Uterus (tissue), 4 donors: ENCODE measurements around the gene FDPS. TPM values are rescaled to one million over a fixed set of nuclear protein-coding genes. Genes with fewer than 3 reads are reported as not detected.

Experiments used
- DNase-seq, 2 donors: peaks; one replicate each; pipeline ENCODE4 v3.0.0-alpha.2; 2019 to 2020
- H3K27ac ChIP-seq, 2 donors: fragments of 200-600 bp; sonication (generic); 1 replicate in 1 of 2; 2 replicates in 1 of 2; pipeline ENCODE4 v1.5.1; 2016 to 2018
- H3K27me3 ChIP-seq, 2 donors: fragments of 200-600 bp; sonication (generic); one replicate each; pipeline ENCODE4 v1.5.1; 2018 to 2019; ENCODE audit warnings: control low read depth in 1 of 2
- H3K36me3 ChIP-seq, 2 donors: fragments of 200-600 bp; sonication (generic); one replicate each; pipeline ENCODE4 v1.5.1; 2019; ENCODE audit warnings: control low read depth in 1 of 2
- H3K4me1 ChIP-seq, 2 donors: fragments of 200-600 bp; sonication (generic); one replicate each; pipeline ENCODE4 v1.5.1; 2018 to 2019; ENCODE audit warnings: control low read depth in 1 of 2
- H3K4me3 ChIP-seq, 2 donors: fragments of 200-600 bp; sonication (generic); 1 replicate in 1 of 2; 2 replicates in 1 of 2; pipeline ENCODE4 v1.5.1; 2018 to 2019; ENCODE audit warnings: mild to moderate bottlenecking in 1 of 2
- H3K9me3 ChIP-seq, 2 donors: fragments of 200-600 bp; sonication (generic); one replicate each; pipeline ENCODE4 v1.5.1; 2019; ENCODE audit warnings: control low read depth in 1 of 2
- POLR2A ChIP-seq, 2 donors: fragments of 450-650 bp; IDR thresholded peaks; one replicate each; pipeline ENCODE4 v1.6.1; 2016; ENCODE audit warnings: antibody characterized with exemption in 2 of 2, mild to moderate bottlenecking in 1 of 2, moderate library complexity in 1 of 2
- intact Hi-C: fragments of 100-400 bp; cut with DNase I; formaldehyde crosslinking; loops from one replicate; pipeline ENCODE4 v1.15.1; 2023; ENCODE audit warnings: low total_unique reads
- total RNA-seq, 4 donors: library from RNA; depleted of rRNA in 3 of 4; stranded (reverse); fragments of >200 nt in 3 of 4; gene quantifications; one replicate each; pipeline versions ENCODE4 v1.1.0 to v1.2.4, GENCODE V29; 2014 to 2023
- TF ChIP-seq, protein P1 (sequence below), 4 experiments: fragments of 200-600 bp in 2 of 4; fragments of 450-650 bp in 2 of 4; sonication (generic) in 2 of 4; IDR thresholded peaks; one replicate each; pipeline ENCODE4 v1.5.1; 2016 to 2019; ENCODE audit warnings: antibody characterized with exemption in 4 of 4, mild to moderate bottlenecking in 2 of 4, moderate library complexity in 1 of 4
- donor health status: DM: yes; HTN: yes; CAD: no.

The FDPS gene
- total RNA-seq, 4 donors from 2014 or later, result 23.8 to 113 (median 99.6) TPM

DNA sequence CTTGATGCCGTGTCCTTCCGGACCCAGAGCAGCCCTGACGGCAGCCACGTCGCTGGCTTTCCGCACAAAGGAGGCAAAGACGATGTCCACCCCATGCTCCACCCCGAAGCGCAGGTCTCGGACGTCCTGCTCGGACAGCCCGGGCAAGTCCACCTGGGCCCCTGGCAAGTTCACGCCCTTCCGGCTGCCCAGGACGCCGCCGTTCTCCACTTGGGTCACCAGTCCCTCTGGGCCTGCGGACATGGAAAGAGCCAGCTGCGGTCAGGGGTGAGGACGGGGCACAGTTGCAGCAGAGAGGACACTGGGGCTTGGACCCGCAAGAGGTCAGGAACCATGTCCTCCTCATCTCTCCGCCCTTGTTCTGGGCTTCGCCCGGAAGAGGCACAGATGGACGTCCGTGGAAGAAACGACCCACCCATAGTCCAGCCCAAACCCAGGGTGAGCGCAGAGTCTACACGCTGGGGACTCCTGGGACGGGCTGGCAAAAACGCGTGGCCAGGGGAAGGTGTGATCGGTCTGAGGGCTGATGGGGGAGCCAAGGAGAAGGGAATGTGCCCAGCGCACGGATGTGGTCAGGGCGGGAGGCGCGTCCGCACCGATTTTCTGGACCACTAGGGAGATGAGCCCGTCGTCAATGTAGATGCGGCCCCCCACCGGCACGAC, 14.0 kb upstream of the FDPS start:
- TF ChIP-seq, protein P1, sequence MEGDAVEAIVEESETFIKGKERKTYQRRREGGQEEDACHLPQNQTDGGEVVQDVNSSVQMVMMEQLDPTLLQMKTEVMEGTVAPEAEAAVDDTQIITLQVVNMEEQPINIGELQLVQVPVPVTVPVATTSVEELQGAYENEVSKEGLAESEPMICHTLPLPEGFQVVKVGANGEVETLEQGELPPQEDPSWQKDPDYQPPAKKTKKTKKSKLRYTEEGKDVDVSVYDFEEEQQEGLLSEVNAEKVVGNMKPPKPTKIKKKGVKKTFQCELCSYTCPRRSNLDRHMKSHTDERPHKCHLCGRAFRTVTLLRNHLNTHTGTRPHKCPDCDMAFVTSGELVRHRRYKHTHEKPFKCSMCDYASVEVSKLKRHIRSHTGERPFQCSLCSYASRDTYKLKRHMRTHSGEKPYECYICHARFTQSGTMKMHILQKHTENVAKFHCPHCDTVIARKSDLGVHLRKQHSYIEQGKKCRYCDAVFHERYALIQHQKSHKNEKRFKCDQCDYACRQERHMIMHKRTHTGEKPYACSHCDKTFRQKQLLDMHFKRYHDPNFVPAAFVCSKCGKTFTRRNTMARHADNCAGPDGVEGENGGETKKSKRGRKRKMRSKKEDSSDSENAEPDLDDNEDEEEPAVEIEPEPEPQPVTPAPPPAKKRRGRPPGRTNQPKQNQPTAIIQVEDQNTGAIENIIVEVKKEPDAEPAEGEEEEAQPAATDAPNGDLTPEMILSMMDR (IDR thresholded peaks at IDR 0.05), result no peak
- no peak for TF ChIP-seq POLR2A (IDR thresholded peaks at IDR 0.05)
- Histone ChIP-seq H3K4me3 (no peak overlapping the region), H3K27ac (no peak overlapping the region), H3K27me3 (peaks cover 5 to 9% of the 10 kb centered on the region in 2 donors), H3K4me1 (no peaks in the 10 kb centered on the region), H3K9me3 (no peaks in the 10 kb centered on the region), H3K36me3 (no peaks in the 10 kb centered on the region)
- intact Hi-C loops, result no loop called here
- DNase-seq, result no peak

DNA sequence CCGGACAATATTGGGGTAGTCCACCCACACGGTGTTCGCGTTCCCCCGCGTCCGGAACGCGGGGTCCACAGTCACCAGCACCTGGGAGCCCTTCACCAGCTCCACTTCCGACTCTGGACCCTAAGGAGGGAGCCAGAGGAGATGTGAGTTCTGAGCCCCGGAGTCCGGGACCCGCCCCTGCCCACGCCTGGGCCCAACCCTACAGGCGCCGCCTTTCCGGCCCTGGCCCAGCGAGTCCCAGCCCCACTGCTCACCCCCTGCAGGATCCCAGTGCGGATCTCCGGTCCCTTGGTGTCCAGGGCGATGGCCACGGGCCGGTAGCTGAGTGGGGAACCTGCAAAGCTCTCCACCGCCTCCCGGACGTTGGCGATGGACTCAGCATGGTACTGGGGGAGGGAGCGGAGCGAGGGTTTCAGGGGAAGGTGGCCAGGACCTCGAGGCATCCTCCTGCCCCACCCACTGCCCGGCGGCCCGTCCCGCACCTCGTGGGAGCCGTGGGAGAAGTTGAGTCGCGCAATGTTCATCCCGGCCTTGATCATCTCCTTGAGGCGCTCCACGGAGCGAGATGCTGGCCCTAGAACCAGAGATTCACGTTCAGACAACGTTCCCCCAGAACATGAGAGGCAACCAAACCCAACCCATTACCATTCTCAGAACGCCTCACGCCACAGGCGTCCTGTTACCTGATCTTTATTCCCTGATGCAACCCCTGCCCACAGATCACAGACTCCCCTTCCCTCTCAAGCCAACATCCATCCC, 13.3 kb upstream of the FDPS start:
- no peak for TF ChIP-seq POLR2A (IDR thresholded peaks at IDR 0.05)
- TF ChIP-seq, protein P1 (IDR thresholded peaks at IDR 0.05), result no peak
- no peak for DNase-seq
- no peaks in the 10 kb centered on the region for H3K4me1 ChIP-seq
- H3K9me3 ChIP-seq, result no peaks in the 10 kb centered on the region
- H3K27ac ChIP-seq, result no peak overlapping the region
- peaks cover 5 to 9% of the 10 kb centered on the region in 2 donors for H3K27me3 ChIP-seq
- no peak overlapping the region for H3K4me3 ChIP-seq
- intact Hi-C loops, result no loop called here
- no peaks in the 10 kb centered on the region for H3K36me3 ChIP-seq

DNA sequence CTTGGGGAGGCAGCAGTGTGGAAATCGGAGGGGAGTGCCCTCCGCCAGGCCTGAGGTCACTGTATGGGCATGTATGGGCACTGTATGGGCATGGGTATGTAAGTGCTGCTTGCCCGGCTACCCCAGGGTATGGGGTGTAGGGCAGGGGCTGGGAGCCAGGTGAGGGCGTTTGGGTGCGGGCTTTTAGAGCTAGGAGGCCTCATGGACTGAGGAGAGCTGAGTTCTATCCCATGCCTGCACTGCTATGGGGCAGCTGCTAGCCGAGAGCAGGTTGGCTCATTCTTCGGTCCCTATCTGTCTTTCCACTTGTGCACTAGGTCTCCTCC, 12.8 kb upstream of the FDPS start:
- no peak for DNase-seq
- no peaks in the 10 kb centered on the region for H3K4me1 ChIP-seq
- H3K36me3 ChIP-seq, result no peaks in the 10 kb centered on the region
- no peaks in the 10 kb centered on the region for H3K9me3 ChIP-seq
- no peak overlapping the region for H3K27ac ChIP-seq
- H3K27me3 ChIP-seq, result peaks cover 5 to 9% of the 10 kb centered on the region in 2 donors
- no peak overlapping the region for H3K4me3 ChIP-seq
- intact Hi-C loops, result no loop called here
- TF ChIP-seq, protein P1 (IDR thresholded peaks at IDR 0.05), result no peak
- no peak for TF ChIP-seq POLR2A (IDR thresholded peaks at IDR 0.05)

DNA sequence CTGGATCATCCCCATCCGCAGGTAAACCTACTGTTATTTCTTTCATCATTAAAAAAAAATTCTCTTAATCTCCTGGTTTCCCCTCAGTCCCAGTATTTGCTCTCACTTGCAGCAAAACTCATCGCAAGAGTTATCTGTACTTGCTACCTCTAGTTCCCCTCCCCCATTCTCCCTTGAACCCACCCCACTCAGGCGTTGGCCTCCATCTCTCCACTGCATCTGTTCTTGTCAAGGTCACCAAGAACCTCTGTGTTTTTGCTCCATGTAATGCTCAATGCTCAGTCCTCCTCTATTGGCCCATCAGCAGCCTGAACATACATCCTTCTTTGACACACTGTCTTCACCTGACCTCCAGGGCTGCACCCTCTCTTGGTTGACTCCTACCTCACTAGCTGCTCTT, 12.0 kb upstream of the FDPS start:
- Histone ChIP-seq H3K36me3 (no peaks in the 10 kb centered on the region), H3K4me3 (no peak overlapping the region), H3K4me1 (no peaks in the 10 kb centered on the region), H3K9me3 (no peaks in the 10 kb centered on the region), H3K27ac (no peak overlapping the region), H3K27me3 (peaks cover 5 to 9% of the 10 kb centered on the region in 2 donors)
- DNase-seq, result no peak
- TF ChIP-seq POLR2A (IDR thresholded peaks at IDR 0.05), result no peak
- TF ChIP-seq, protein P1 (IDR thresholded peaks at IDR 0.05), result no peak
- intact Hi-C loops, result no loop called here

DNA sequence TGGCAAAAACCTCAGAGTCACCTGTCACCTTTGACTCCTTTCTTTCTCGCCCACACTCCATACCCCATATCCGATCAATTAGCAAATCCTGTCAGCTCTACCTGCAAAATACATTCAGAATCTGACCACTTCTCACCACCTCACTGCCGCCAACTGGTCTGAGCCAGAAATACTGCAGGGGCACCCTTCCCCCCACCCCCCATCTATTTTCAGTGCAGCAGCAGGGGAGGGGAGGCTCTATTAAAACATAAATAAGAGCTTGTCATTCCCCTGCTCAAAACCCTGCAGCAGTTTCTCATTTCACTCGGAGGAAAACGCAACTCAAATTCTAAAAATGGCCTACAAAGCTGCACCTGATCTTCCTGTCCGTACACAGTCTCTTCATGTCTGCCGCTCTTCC, 11.3 kb upstream of the FDPS start:
- no peak for DNase-seq
- no peaks in the 10 kb centered on the region for H3K36me3 ChIP-seq
- peaks cover 5 to 9% of the 10 kb centered on the region in 2 donors for H3K27me3 ChIP-seq
- no peak overlapping the region for H3K27ac ChIP-seq
- no peak for TF ChIP-seq POLR2A (IDR thresholded peaks at IDR 0.05)
- TF ChIP-seq, protein P1 (IDR thresholded peaks at IDR 0.05), result no peak
- no peaks in the 10 kb centered on the region for H3K4me1 ChIP-seq
- H3K4me3 ChIP-seq, result no peak overlapping the region
- H3K9me3 ChIP-seq, result no peaks in the 10 kb centered on the region
- intact Hi-C loops, result no loop called here
